ENCODE measurements around the gene ANKRD30A. TPM values are rescaled to one million over a fixed set of nuclear protein-coding genes. Genes with fewer than 3 reads are reported as not detected.
"Not testable (repeated sequence)": the region's sequence is repeated elsewhere in the genome, so short reads cannot be mapped to it uniquely, and the experiment has no call there.

Gene ANKRD30A
- total RNA-seq, 1 donor from 2014 or later = not detected

GRCh38 chr10:37255837-37256236 is 130.4 kb downstream of the ANKRD30A start:
- not testable (repeated sequence) for DNase-seq (ENCODE audit: low spot score)

DNA sequence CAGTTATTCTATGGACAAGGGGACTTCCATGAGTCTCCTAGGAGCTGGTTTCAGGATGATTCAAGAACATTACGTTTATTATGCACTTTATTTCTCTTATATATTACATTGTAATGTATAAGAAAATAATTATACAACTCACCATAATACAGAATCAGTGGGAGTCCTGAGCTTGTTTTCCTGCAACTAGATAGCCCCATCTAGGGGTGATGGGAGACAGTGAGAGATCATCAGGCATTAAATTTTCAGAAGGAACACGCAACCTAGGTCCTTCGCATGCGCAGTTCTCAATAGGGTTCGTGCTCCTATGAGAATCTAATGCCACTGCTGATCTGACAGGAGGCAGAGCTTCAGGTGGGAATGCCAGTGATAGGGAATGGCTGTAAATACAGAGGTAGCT is 137.9 kb downstream of the ANKRD30A start:
- no peak for DNase-seq (ENCODE audit: low spot score)

- no peak for DNase-seq (ENCODE audit: low spot score)
Measured at GRCh38 chr10:37268266-37268665, 142.9 kb downstream of the ANKRD30A start.

DNA sequence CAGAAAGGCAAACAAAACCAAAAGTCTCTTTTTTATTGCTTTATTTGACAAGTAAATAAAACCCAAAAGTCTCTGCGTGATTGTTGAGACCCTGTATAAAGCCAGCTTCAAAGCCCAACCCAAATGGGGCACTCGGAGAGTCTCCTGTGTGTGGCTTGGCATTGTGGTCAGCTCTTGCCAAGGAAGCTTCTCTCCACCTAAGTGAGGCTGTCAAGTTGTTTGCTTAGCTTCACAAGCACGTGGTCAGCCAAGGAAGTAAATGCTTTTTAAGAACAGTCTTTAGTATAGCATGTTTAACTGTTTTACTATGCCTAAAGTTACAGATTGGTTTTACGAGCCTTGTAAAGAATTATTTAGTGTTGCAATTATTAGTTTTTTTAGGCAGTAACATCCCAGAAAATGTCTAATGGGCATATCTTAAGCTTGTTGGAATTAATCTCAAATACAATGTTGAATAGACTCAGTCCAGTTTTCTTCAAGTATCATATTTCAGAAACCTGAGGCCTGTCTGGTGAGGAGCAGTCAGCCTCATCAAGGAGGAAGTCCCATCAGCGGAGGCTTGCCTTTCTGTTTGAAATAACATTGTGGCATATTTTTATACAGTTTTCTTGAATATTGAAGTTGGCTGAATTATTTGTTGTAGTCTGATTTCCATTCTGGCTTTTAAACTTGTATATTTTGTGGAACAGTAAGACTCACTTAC is 144.3 kb downstream of the ANKRD30A start:
- no peak for DNase-seq (ENCODE audit: low spot score)

DNA sequence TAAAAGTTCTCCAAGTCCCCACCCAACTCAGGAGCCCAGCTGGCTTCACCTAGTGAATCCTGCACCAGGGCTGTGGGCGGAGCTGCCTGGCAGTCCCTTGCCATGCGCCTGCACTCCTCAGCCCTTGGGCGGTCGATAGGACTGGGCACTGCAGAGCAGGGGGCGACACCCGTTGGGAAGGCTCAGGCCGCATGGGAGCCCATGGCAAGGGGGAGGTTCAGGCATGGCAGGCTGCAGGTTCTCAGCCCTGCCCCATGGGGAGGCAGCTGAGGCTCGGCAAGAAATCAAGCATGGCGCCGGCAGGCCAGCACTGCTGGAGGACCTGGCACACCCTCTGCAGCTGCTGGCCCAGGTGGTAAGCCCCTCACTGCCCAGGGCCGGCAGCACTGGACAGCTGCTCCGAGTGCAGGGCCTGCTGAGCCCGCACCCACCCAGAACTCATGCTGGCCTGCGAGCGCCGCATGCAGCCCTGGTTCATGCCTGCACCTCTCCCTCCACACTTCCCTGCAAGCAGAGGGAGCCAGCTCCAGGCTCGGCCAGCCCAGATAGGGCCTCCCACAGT is 149.9 kb downstream of the ANKRD30A start:
- no peak for DNase-seq (ENCODE audit: low spot score)

DNA sequence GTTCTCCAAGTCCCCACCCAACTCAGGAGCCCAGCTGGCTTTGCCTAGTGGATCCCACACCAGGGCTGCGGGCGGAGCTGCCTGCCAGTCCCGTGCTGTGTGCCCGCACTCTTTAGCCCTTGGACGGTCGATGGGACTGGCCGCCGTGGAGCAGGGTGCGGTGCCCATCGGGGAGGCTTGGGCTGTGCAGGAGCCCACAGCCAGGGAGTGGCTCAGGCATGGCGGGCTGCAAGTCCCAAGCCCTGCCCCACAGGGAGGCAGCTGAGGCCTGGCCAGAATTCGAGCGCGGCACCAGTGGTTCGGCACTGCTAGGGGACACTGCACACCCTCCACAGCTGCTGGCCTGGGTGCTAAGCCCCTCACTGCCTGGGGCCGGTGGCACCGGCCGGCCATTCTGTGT is 159.7 kb downstream of the ANKRD30A start:
- no peak for DNase-seq (ENCODE audit: low spot score)

GRCh38 chr10:37289833-37290464 is 164.6 kb downstream of the ANKRD30A start:
- DNase-seq (ENCODE audit: low spot score) = no peak

GRCh38 chr10:37301271-37301670 is 175.9 kb downstream of the ANKRD30A start:
- no peak for DNase-seq (ENCODE audit: low spot score)

- DNase-seq (ENCODE audit: low spot score) = no peak
Measured at GRCh38 chr10:37304036-37304435, 178.6 kb downstream of the ANKRD30A start.

DNA sequence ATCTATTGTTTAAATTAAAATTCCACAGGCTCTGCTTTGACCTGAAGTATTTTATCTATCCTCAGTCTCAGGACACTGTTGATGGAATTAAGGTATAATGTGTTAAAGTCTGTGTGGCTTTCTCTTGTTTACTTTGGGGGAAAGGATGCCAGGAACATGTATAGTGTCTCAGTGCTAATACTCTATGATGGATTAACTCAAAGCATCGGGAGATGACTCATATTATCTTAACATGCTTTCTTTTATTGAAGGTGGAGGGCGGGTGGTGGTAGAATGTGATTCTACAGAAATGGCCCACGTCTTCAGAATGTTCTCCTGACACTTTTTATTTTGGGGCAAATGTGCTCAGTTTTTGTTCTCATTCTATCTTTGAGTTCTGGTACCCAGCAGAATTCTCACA is 189.0 kb downstream of the ANKRD30A start:
- DNase-seq (ENCODE audit: low spot score) = no peak

DNA sequence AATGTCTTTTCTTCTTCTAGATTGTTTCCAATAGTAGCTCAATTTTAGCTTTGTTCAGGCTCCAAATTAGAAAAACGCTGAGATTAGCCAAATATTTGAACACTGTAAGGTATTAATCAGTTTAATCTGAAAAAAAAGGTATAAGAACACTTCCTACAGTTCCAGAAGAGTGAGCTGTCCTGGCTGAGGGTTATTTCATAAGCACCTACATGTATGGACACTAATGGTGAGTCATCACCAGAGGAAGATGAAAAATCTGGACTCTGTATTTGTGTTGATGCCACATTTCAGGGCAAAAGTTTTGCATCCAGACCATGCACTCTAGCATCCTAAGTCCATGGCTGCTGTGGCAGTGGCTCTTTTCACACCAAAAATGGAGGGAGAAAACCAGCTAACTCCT is 189.5 kb downstream of the ANKRD30A start:
- DNase-seq (ENCODE audit: low spot score) = no peak

DNA sequence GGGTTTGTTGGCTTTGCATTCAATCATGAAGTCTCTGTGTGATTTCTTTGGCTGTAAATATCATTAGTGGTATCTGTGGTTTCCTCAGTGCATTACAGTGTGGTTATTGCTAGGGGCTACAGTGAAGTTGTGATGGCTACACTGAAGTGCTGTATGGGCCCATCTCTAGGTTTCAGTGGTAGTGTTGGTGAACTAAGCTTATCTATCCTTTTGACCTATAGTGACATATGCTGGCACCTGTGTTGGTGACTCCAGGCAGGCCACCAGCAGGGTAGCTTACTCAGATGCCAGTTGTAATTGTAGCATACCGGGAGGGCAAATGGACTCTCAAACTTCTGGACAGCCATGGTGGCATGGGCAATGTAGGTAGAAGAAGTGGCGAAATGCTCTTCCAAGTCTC is 219.0 kb downstream of the ANKRD30A start:
- DNase-seq (ENCODE audit: low spot score) = no peak

GRCh38 chr10:37379991-37380390 is 254.6 kb downstream of the ANKRD30A start:
- DNase-seq (ENCODE audit: low spot score) = no peak

DNA sequence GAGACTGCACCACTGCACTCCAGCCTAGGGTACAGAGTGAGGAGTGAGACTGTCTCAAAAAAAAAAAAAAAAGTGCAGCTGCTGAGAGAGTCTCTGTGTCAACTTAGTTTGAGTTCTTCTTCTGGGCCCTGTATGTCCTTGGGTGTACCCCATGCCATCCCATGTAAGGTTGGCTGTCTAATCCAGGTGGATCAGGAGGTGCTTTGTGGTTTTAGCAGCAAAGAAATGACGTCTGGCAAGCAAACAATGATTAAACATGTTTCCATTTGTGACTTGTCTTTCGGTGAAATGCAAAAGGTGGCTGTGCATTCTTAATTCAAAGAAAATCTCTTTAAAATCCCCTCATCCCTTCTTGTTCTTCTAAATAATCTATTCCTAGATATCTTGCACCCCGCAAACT is 255.9 kb downstream of the ANKRD30A start:
- DNase-seq (ENCODE audit: low spot score) = no peak

DNA sequence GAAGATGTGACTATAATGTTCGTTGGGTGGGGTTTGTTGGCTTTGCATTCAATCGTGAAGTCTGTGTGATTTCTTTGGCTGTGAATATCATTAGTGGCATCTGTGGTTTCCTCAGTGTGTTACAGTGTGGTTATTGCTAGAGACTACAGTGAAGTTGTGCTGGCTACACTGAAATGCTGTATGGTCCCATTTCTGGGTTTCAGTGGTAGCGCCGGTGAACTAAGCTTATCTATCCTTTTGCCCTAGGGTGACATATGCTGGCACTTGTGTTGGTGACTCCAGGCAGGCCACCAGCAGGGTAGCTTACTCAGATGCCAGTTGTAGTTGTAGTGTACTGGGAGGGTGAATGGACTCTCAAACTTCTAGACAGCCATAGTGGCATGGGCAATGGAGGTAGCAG is 259.5 kb downstream of the ANKRD30A start:
- no peak for DNase-seq (ENCODE audit: low spot score)

- no peak for DNase-seq (ENCODE audit: low spot score)
Measured at GRCh38 chr10:37390926-37391325, 265.5 kb downstream of the ANKRD30A start.

DNA sequence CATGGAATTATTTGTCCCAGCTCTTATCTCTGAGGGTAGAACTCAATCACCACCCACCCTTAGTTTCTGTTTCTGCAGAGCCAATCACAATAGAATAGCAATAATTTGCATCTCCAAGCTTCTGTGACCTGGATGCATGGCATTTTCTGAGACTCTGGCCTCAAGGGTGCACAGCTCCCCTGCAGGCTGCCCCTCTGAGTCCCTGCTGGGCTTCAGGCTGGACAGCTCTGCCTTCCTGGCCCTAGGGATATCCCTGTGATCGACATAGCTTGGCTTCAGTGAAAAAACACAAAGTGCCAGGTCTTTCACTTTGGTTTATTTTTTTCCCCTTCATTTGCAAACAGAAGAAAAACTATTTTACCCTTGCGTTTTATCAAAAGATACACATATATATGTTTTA is 275.4 kb downstream of the ANKRD30A start:
- not testable (repeated sequence) for DNase-seq (ENCODE audit: low spot score)

DNA sequence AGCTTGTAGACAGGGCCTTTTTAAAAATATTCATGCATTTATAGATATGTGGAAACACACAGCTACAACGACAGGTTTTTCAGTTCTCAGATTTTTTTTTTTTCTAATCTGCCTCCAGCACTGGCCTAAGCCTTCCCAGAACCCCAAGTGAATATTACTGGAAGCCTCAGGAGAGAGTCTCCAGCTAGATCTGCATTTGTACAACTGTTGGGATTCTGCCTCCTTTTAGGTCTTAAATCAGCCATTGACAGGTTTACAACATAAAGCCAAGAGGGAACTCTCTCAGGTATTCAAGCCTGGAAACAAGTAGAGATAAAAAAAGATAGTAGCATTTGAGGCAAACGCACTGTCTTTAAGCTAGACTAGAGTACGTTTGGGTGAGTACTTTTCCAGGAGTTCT is 275.8 kb downstream of the ANKRD30A start:
- no peak for DNase-seq (ENCODE audit: low spot score)

DNA sequence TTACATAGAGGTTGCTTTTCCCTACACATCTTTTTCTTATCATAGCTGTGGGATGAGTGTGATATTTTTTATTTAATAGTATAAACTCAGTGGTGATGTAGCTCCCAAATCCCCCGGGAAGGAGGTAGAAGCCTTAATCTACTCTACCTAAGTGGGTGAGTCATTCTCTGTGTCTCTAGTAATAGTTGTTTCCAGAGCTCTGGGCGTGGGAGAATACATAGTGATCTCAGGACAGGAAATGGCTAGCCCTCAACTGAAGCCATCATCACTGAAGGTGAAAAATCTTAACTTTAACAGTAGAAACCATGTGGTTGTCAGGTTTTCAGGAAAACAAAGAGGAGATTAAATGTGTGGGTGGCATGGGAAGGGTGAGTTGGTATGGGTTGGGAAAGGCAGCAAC is 278.4 kb downstream of the ANKRD30A start:
- DNase-seq (ENCODE audit: low spot score) = no peak
